Fibroblast of skin of right quadriceps (primary cell): ENCODE measurements around the gene TSPO2.
A peak's percentile ranks its signal among the peaks of the same experiment; 100 is the strongest.

Experiments used
- DNase-seq: peaks from one replicate; pipeline ENCODE4 v3.0.0-alpha.2; 2013

Gene TSPO2

DNA sequence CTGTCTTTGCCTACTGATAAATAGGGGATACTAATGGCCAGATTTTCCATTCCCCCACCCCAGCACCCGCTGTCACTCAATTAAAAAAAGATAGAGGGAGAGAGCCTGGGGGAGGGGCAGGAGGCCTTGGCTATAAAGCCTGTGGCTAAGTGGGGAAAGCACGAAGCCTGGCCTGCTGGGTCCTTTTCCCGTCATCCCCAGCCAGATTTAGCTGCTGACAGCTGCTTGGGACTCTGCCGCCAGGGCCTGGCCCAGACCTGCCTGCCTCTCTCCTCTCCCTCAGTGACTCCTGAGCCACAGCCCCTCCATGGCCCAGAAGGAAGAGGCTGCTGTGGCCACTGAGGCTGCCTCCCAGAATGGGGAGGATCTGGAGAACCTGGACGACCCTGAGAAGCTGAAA is 10.8 kb downstream of the TSPO2 start, which contains the start of gene APOBEC2:
APOBEC2 (plus strand) TSS at position 162 of the 400 bp plus-strand sequence; CDS start at position 308, 146 bp downstream.
- DNase-seq = no peak

GRCh38 chr6:41054511-41054910 is 12.2 kb downstream of the TSPO2 start:
- DNase-seq = no peak

DNA sequence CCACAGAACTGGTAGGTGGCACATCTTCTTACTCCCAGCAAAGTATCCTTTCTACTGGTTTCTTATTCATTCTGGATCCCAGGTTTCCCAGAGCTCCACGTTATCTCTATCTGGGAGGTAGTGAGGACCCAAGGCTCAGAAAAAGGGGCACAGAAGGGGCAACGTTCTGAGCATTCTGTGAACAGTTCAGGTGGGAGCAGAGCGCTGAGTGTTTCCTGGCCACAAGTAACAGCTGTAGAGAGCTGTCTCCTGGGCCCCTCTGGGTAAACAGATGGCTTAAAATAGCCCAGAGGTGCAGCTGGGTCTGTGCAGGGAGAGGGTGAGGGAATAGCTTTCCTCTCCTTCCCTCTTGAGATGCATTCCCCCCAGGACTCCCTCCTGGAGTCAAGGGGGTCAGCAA is 12.9 kb downstream of the TSPO2 start:
- DNase-seq = no peak

GRCh38 chr6:41056768-41057490 is 14.7 kb downstream of the TSPO2 start:
- DNase-seq = no peak

DNA sequence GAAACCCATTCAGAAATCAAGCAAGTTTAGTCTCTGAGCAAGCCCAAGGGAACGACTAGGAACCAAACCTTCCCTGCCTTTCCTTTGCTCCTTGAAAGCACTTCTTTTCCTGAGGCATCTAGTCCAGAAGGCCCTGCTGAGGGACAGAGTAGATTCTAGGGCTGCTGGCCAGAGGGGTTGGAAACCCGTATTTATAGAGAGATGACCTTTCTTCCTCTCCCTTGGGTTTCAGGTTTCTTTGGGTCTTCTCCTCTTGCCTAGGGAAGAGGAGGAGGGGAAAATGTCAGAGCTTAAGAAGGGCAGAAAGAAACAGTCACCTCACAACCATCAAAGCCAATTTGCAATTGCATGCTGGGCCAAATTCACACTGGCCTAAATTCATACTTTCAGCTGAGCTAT is 16.5 kb downstream of the TSPO2 start:
- no peak for DNase-seq

DNA sequence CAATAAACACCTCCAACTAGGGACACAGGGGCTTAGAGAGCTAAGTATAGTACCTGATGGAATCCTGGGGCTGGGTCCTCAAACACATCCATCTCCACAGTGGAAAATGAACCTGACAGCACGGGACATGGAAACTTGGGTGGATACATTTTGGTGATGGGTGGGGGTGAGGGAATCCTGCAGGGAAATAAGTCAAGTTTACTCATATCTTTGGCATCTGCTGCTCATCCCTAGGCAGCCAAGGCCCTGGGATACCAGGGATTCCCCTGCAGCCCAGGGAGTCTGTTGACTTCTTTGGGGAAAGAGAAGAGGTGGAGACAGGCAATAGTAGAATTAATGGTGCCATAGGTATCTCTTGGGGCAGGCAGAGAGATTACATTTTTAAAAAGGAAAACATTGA is 17.3 kb downstream of the TSPO2 start:
- peak; percentile 48 for DNase-seq

- DNase-seq = no peak
Measured at GRCh38 chr6:41061196-41061726, 19.0 kb downstream of the TSPO2 start.

DNA sequence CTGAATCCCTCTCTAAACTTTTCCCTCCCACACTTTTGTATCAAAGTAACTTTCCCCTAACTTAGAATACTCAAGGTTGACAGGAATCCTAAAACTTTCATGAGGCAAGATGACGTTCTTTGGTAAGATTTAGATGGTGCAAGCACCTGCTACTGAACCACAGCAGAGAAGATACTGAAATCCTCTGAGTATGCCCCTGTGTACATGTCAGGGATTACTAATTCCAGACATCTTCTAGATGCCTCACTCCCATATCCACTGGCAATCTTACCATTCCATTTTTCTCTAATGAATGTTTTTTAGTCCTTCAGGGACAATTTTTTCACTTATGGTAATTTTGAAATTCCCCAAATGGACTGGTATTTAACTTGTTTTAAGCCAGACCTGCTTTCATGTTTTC is 19.8 kb downstream of the TSPO2 start:
- DNase-seq = no peak

GRCh38 chr6:41063884-41064285 is 21.6 kb downstream of the TSPO2 start:
- no peak for DNase-seq

DNA sequence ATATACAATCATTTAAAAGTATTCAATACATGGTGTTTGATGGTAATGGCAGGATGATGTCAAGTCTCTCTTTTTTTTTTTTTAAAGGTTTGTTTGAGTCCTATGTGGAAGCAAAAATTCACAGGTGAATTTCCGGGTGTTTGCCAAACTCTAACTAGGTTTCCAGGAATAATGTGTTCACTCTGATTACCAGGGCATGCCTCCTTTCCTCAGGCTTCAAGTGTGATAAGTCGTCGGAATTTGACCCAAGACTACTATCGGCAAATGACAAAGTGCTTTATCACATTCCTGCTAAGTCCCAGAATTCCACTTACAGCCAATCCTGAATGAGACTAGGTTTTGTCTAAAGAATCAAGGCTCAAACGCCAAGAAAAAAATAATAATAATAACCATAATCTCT is 22.6 kb downstream of the TSPO2 start:
- DNase-seq = no peak

DNA sequence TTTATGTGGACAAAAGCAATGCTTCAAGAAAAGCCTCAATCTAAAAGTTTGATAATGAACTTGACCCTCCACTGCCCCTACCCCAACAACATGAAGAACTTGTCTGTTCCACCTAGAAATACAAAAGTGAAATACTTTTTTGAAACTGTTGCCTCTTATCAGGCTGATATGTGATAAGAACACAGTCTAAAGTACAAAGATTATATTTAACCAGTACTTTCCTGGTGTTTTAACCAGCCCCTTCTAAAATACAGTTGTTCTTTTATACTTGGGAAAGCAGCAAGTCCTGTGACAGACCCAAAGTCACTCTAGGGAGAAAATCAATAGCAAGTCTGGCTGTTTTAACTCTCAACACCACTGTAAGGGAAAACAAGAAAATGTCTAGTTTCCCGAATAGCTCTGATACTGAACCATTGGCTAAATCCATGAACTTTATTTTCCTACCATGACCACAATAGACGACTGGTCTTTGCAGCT is 23.3 kb downstream of the TSPO2 start:
- no peak for DNase-seq

DNA sequence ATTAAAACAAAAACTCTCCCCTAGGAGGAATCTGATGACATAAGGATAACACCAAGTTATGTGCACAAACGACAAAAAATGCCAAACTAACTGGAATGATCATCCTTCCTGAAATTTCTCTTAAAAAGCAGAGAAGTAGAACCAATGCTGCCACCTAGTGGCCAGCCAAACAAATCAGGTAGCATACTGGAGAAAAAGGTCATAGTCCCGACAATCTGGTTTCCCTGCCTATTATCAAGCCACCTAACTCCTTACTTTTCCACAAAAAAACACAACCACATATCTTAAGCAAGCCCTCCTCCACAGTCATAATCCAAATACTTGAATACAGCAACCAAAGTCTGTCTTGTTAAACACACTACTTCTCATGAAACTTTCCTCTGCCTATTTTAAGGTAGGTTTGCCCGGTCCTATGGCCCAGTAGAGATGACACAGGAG is 24.6 kb downstream of the TSPO2 start:
- DNase-seq = peak; percentile 74

- DNase-seq = no peak
Measured at GRCh38 chr6:41071501-41071922, 29.2 kb downstream of the TSPO2 start.

- DNase-seq = peak; percentile 100
Measured at GRCh38 chr6:41071923-41072835, 29.9 kb downstream of the TSPO2 start, which contains the start of gene OARD1. TSS of gene OARD1 (minus strand) at chr6:41072356. CDS start at chr6:41071634, 722 bp downstream.

DNA sequence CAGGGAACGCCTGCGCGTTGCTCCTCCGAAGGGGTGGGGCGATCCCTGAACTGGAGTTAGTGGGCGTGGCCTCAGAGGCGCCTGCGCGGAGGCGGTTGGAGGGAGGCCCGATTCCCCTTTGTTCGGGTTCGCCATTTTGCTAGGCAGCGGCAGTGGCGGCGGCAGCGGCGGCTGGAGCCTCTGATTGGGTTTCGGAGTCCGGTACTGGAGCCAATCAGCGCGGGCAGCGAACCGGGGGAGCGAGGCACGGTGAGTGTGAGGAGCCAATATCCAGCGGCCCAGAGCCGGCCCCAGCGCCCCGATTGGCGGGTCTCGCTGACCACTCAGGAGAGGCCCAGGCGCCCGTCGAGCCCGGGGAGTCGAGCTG is 30.6 kb downstream of the TSPO2 start, which contains the start of gene NFYA:
NFYA (plus strand) TSS at position 139 of the 367 bp plus-strand sequence. CDS start 6,116 bp downstream, outside the sequence.
- no peak for DNase-seq

DNA sequence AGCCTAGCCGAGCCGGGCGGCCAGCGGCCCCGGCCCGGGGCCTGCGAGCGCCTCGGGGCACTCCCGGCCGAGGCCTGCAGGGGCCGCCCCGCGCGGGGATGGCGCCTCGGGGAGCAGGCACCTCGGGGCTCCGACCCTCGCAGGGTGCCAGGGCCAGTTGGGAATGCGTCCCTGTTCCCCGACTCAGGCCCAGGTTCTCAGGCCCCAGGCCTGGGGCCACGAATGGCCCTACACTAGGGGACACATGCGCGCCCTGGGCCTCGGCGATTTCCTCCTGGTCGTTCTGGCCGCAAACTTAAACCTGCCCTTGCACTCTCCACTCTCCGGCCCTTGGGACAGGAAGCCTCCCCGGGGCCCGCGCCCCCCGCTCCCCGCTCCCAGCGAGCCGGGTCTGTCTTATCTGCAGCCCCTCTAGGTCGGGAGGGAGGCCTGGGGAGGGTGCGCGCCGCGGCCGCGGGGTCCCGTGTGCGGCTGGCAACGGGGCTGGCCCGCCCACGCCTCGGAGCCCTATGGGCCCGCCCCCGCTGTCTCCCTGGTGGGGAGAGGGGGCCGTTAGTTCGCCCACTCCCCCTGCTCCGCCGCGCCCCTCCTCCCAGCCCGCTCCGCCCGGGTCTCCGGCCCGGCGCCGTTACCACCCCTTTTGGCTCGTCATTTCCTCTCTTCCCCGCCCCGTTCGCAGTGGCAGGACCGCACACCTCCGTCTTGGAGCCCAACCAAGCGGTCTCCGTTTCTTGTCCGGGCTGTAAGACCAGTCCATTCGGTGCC is 31.1 kb downstream of the TSPO2 start:
- DNase-seq = peak; percentile 79

DNA sequence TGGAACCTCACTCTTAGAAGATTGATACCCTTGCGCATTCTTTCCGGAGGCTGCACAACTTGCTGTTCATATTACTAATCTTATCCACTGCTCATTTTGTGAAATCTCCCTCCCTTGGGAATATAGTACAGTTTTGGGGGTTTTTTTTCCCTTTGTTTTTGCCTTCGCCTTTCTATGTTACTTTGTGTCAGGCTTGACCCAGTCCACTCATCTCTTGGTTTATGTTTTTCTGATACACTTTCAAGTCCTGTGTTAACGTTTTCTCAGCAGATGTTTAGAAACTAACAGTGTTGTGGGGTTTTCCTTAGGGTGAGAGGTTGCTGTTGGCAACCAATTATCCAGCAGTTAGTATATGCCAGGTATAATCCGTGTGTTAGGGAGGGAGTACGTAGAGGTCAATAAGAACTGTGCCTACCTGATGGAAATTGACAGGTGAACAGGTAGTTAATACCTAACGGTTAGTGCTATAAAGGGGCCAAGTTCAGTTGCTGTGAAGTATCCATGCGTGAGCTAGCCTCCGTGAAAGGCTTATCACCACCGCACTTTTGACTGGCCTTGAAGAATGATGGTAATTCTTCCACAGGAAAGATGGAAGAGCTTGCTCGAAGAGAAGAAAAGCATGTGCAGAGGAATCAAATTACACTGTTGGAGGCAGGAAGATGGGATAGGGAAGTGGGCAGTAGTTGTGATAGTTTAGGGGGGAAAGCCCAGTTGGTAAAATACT is 31.9 kb downstream of the TSPO2 start:
- DNase-seq = peak; percentile 25

- no peak for DNase-seq
Measured at GRCh38 chr6:41074692-41075436, 32.6 kb downstream of the TSPO2 start.

DNA sequence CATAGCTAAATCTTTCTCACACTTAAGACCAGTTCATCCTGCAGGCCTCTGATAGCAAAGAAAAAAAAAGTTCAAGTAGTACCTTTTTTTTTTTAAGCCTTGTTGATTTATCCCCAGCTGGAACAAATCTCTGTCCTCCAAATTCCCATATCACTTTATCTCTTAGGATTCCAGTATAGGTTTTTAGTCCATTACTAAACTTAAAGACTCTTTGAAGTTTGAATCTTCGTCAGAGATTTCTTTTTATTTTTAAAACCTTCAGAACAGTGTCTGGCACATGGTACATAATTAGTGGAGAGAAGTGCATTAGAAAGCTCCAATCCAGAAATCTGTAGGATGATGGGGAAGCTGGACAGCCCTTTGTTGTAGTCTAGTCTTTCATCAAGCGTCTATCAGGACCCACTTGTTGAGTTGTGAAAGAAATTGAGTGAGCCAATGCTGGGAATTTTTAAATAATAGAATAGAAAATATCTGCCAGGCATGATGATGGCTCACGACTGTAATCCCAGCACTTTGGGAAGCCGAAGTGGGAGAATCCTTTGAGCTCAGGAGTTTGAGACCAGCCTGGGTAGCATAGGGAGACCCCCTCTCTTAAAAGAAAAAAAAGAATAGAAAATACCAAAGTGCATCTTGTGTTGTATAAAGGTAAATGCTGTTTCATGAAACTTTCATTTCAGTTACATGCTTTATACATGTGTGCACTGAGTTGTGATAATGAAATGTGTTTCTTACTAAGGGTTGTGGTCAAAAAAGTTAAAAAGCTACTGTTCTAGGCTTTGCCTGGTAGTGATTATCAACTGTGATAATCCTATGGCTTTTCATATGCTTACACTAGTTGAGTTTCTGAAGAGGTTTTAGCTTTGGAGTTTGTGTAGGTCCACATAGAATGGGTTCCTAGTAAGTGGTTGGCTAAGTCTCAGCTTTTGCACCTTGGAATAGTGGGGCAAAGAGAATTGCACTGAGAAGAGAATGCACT is 33.7 kb downstream of the TSPO2 start:
- DNase-seq = no peak

DNA sequence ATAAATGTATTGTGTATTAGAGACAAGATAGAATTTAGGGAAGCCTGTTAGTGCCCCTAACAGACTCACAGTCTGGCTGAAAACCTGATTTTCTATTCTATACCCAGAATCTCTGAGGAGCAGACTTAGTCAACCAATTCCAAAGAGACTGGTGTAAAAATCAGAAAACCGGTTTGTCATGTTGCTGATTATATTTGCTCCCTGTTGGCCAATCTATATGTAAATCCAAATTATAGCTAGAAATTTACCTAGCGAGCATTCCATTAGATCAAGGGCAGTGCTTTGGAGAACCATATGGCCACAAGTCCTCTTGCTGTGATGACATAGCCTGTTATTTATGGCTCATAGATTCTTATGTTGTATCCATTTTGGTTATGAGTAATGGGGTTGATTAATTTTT is 35.3 kb downstream of the TSPO2 start:
- no peak for DNase-seq
